Measurements from ENCODE around the gene DAZAP2.

DAZAP2 gene

DNA sequence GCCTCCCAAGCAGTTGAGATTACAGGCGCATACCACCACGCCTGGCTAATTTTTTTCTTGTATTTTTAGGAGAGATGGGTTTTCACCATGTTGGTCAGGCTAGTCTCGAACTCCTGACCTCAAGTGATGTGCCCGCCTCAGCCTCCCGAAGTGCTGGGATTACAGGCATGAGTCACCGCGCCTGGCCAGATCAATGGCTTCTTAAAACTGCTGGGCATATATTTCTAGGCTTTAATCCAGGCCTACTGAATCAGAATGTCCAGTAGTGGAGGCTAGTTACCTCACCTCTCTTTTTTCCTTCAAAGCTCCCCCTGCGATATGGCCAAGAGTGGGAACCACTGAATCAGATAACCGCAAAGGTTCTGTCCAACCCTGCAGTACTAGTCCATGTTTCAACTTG is 37.8 kb upstream of the DAZAP2 start:
- ATAC-seq, result no peak
- TF ChIP-seq ZNF70 (CRISPR knock-in tag; IDR thresholded peaks at IDR 0.05) (no peak), TSHZ2 (CRISPR knock-in tag; IDR thresholded peaks at IDR 0.05) (no peak), PPARA (CRISPR knock-in tag; IDR thresholded peaks at IDR 0.05; ENCODE audit: borderline replicate concordance) (no peak), POU6F1 (CRISPR knock-in tag; IDR thresholded peaks at IDR 0.05; ENCODE audit: borderline replicate concordance, low read depth) (no peak)

GRCh38 chr12:51202718-51203117 is 35.9 kb upstream of the DAZAP2 start:
- no peak for TF ChIP-seq OSR1 (CRISPR knock-in tag; IDR thresholded peaks at IDR 0.05)
- TF ChIP-seq PATZ1 (CRISPR knock-in tag; IDR thresholded peaks at IDR 0.05; ENCODE audit: borderline replicate concordance), result no peak
- TF ChIP-seq ZFP30 (CRISPR knock-in tag; IDR thresholded peaks at IDR 0.05), result no peak

DNA sequence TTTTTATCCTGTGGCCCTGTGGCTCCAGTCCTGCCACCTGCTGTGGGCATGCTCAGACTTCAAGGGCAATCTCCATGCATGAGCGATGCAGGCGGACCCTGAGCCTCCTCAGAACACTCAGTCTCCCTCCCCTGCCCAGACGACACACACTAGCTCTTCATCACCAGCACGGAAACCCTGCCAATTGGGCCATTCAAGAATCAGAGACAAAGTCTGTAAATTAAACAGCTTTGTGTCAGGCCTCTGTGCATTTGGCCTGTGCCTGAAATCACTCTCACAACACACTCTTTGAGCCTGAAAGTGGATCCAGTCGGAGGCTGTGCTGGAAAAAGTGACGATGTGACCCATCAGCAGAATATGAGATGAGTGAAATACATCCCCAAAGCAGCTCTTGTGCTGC is 33.3 kb upstream of the DAZAP2 start:
- TF ChIP-seq, protein P1, sequence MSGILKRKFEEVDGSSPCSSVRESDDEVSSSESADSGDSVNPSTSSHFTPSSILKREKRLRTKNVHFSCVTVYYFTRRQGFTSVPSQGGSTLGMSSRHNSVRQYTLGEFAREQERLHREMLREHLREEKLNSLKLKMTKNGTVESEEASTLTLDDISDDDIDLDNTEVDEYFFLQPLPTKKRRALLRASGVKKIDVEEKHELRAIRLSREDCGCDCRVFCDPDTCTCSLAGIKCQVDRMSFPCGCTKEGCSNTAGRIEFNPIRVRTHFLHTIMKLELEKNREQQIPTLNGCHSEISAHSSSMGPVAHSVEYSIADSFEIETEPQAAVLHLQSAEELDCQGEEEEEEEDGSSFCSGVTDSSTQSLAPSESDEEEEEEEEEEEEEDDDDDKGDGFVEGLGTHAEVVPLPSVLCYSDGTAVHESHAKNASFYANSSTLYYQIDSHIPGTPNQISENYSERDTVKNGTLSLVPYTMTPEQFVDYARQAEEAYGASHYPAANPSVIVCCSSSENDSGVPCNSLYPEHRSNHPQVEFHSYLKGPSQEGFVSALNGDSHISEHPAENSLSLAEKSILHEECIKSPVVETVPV (CRISPR knock-in tag; IDR thresholded peaks at IDR 0.05), result no peak
- TF ChIP-seq ZFP3 (CRISPR knock-in tag; IDR thresholded peaks at IDR 0.05), result no peak
- TF ChIP-seq POU6F1 (CRISPR knock-in tag; IDR thresholded peaks at IDR 0.05; ENCODE audit: borderline replicate concordance, low read depth), result no peak
- no peak for TF ChIP-seq SNAI2 (CRISPR knock-in tag; IDR thresholded peaks at IDR 0.05)
- TF ChIP-seq GLIS3 (CRISPR knock-in tag; IDR thresholded peaks at IDR 0.05), result no peak
- no peak for TF ChIP-seq ESRRG (CRISPR knock-in tag; IDR thresholded peaks at IDR 0.05)
- TF ChIP-seq CSDC2 (CRISPR knock-in tag; IDR thresholded peaks at IDR 0.05), result no peak
- no peak for TF ChIP-seq TCF4 (CRISPR knock-in tag; IDR thresholded peaks at IDR 0.05; ENCODE audit: borderline replicate concordance)
- no peak for TF ChIP-seq TOX (CRISPR knock-in tag; IDR thresholded peaks at IDR 0.05; ENCODE audit: borderline replicate concordance)
- no peak for TF ChIP-seq ISL1 (CRISPR knock-in tag; IDR thresholded peaks at IDR 0.05)
- TF ChIP-seq BACH2 (CRISPR knock-in tag; IDR thresholded peaks at IDR 0.05; ENCODE audit: borderline replicate concordance), result no peak
- no peak for TF ChIP-seq ZNF8 (CRISPR knock-in tag; IDR thresholded peaks at IDR 0.05)
- TF ChIP-seq OSR1 (CRISPR knock-in tag; IDR thresholded peaks at IDR 0.05), result no peak
- TF ChIP-seq CREB5 (CRISPR knock-in tag; IDR thresholded peaks at IDR 0.05; ENCODE audit: low read depth), result no peak
- no peak for TF ChIP-seq ZNF70 (CRISPR knock-in tag; IDR thresholded peaks at IDR 0.05)
- TF ChIP-seq RARB (CRISPR knock-in tag; IDR thresholded peaks at IDR 0.05), result no peak
- no peak for TF ChIP-seq TSHZ2 (CRISPR knock-in tag; IDR thresholded peaks at IDR 0.05)
- ATAC-seq, result no peak

More at GRCh38 chr12:51202718-51203117, 35.9 kb upstream of the DAZAP2 start:
- no peak for ATAC-seq
